Astrocyte (in vitro differentiated cells and primary cell): ENCODE results near the gene RNF125.

Source experiments
- CTCF ChIP-seq: IDR thresholded peaks from 2 replicates; pipeline ENCODE4 v1.5.1; 2011; ENCODE audit warnings: low read depth, mild to moderate bottlenecking, inconsistent platforms, low read length, moderate library complexity; ENCODE audit not compliant: insufficient read depth
- EZH2 ChIP-seq: IDR thresholded peaks from 2 replicates; pipeline ENCODE4 v1.6.1; 2012; ENCODE audit warnings: mild to moderate bottlenecking, low read length, inconsistent platforms; ENCODE audit not compliant: insufficient read depth

- no peak for TF ChIP-seq CTCF
- TF ChIP-seq EZH2, result no peak
These were observed 38.2 kb downstream of the RNF125 start for GRCh38 chr18:32056613-32057358.
